Measurements from ENCODE around the gene CREB3L2.

DNA sequence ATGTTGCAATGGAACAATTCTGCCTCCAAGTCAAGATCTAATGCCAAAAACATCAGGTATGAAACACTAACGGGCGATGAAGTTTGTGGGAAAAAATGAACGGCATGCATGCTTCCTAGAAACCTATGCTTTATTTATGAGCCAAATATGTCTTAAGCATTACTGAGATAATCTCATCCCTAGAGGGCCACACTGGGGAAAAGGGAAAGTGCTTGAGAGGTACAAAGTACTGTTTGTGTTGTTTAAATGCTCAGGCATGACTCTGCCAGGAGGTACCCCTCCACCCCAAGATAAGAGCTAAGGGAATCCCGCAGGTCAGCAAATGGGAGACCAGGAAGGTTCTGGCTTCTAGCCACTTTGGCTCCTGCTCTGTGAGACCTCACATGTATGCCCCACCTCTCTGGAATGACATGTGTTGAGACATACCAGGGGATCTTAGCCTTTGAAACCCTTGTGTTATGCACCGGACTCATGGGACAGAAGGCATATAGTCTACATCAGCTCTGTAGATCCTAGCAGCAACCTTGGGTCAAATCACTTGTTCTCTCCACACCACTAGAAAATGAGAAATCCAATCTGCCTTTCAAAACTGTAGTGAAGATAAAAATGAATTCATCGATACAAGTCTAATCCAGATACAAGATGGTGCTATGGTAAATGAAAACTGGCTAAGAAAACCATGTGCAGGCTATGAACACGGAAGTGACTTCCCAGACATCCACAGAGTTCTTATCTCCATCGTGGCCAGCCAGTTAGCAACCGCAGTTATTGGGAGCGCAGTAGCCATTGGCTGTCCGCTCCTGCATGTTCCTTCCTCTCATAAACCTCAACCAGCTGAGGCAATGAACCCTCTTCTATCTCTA lies 61.0 kb downstream of the CREB3L2 start:
- TF ChIP-seq, protein P1, sequence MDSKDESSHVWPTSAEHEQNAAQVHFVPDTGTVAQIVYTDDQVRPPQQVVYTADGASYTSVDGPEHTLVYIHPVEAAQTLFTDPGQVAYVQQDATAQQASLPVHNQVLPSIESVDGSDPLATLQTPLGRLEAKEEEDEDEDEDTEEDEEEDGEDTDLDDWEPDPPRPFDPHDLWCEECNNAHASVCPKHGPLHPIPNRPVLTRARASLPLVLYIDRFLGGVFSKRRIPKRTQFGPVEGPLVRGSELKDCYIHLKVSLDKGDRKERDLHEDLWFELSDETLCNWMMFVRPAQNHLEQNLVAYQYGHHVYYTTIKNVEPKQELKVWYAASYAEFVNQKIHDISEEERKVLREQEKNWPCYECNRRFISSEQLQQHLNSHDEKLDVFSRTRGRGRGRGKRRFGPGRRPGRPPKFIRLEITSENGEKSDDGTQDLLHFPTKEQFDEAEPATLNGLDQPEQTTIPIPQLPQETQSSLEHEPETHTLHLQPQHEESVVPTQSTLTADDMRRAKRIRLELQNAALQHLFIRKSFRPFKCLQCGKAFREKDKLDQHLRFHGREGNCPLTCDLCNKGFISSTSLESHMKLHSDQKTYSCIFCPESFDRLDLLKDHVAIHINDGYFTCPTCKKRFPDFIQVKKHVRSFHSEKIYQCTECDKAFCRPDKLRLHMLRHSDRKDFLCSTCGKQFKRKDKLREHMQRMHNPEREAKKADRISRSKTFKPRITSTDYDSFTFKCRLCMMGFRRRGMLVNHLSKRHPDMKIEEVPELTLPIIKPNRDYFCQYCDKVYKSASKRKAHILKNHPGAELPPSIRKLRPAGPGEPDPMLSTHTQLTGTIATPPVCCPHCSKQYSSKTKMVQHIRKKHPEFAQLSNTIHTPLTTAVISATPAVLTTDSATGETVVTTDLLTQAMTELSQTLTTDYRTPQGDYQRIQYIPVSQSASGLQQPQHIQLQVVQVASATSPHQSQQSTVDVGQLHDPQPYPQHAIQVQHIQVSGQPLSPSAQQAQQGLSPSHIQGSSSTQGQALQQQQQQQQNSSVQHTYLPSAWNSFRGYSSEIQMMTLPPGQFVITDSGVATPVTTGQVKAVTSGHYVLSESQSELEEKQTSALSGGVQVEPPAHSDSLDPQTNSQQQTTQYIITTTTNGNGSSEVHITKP (tag by site-specific recombination; IDR thresholded peaks at IDR 0.05) = no peak
- TF ChIP-seq ZNF274 (IDR thresholded peaks at IDR 0.05; ENCODE audit: low read length) (no peak), ZNF274 (tag by site-specific recombination; IDR thresholded peaks at IDR 0.05; ENCODE audit: borderline replicate concordance) (no peak), KLF8 (tag by site-specific recombination; IDR thresholded peaks at IDR 0.05) (no peak), MEIS1 (CRISPR knock-in tag; IDR thresholded peaks at IDR 0.05; ENCODE audit: borderline replicate concordance) (no peak)
- TF ChIP-seq, protein P2, sequence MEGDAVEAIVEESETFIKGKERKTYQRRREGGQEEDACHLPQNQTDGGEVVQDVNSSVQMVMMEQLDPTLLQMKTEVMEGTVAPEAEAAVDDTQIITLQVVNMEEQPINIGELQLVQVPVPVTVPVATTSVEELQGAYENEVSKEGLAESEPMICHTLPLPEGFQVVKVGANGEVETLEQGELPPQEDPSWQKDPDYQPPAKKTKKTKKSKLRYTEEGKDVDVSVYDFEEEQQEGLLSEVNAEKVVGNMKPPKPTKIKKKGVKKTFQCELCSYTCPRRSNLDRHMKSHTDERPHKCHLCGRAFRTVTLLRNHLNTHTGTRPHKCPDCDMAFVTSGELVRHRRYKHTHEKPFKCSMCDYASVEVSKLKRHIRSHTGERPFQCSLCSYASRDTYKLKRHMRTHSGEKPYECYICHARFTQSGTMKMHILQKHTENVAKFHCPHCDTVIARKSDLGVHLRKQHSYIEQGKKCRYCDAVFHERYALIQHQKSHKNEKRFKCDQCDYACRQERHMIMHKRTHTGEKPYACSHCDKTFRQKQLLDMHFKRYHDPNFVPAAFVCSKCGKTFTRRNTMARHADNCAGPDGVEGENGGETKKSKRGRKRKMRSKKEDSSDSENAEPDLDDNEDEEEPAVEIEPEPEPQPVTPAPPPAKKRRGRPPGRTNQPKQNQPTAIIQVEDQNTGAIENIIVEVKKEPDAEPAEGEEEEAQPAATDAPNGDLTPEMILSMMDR (tag by site-specific recombination; IDR thresholded peaks at IDR 0.05) = no peak
- TF ChIP-seq, protein P3, sequence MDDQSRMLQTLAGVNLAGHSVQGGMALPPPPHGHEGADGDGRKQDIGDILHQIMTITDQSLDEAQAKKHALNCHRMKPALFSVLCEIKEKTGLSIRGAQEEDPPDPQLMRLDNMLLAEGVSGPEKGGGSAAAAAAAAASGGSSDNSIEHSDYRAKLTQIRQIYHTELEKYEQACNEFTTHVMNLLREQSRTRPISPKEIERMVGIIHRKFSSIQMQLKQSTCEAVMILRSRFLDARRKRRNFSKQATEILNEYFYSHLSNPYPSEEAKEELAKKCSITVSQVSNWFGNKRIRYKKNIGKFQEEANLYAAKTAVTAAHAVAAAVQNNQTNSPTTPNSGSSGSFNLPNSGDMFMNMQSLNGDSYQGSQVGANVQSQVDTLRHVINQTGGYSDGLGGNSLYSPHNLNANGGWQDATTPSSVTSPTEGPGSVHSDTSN (CRISPR knock-in tag; IDR thresholded peaks at IDR 0.05) = no peak
- TF ChIP-seq, protein P4, sequence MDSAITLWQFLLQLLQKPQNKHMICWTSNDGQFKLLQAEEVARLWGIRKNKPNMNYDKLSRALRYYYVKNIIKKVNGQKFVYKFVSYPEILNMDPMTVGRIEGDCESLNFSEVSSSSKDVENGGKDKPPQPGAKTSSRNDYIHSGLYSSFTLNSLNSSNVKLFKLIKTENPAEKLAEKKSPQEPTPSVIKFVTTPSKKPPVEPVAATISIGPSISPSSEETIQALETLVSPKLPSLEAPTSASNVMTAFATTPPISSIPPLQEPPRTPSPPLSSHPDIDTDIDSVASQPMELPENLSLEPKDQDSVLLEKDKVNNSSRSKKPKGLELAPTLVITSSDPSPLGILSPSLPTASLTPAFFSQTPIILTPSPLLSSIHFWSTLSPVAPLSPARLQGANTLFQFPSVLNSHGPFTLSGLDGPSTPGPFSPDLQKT (IDR thresholded peaks at IDR 0.05; ENCODE audit: borderline replicate concordance, low read depth, low read length) = no peak
- TF ChIP-seq, protein P5, sequence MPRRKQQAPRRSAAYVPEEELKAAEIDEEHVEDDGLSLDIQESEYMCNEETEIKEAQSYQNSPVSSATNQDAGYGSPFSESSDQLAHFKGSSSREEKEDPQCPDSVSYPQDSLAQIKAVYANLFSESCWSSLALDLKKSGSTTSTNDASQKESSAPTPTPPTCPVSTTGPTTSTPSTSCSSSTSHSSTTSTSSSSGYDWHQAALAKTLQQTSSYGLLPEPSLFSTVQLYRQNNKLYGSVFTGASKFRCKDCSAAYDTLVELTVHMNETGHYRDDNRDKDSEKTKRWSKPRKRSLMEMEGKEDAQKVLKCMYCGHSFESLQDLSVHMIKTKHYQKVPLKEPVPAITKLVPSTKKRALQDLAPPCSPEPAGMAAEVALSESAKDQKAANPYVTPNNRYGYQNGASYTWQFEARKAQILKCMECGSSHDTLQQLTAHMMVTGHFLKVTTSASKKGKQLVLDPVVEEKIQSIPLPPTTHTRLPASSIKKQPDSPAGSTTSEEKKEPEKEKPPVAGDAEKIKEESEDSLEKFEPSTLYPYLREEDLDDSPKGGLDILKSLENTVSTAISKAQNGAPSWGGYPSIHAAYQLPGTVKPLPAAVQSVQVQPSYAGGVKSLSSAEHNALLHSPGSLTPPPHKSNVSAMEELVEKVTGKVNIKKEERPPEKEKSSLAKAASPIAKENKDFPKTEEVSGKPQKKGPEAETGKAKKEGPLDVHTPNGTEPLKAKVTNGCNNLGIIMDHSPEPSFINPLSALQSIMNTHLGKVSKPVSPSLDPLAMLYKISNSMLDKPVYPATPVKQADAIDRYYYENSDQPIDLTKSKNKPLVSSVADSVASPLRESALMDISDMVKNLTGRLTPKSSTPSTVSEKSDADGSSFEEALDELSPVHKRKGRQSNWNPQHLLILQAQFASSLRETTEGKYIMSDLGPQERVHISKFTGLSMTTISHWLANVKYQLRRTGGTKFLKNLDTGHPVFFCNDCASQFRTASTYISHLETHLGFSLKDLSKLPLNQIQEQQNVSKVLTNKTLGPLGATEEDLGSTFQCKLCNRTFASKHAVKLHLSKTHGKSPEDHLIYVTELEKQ (tag by site-specific recombination; IDR thresholded peaks at IDR 0.05; ENCODE audit: borderline replicate concordance) = no peak
- TF ChIP-seq, protein P6, sequence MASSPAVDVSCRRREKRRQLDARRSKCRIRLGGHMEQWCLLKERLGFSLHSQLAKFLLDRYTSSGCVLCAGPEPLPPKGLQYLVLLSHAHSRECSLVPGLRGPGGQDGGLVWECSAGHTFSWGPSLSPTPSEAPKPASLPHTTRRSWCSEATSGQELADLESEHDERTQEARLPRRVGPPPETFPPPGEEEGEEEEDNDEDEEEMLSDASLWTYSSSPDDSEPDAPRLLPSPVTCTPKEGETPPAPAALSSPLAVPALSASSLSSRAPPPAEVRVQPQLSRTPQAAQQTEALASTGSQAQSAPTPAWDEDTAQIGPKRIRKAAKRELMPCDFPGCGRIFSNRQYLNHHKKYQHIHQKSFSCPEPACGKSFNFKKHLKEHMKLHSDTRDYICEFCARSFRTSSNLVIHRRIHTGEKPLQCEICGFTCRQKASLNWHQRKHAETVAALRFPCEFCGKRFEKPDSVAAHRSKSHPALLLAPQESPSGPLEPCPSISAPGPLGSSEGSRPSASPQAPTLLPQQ (tag by site-specific recombination; IDR thresholded peaks at IDR 0.05) = no peak
